ENCODE results near the gene MACROH2A2. TPM values are rescaled to one million over a fixed set of nuclear protein-coding genes. Genes with fewer than 3 reads are reported as not detected.

MACROH2A2 gene
- total RNA-seq, 1 experiment from 2014 or later: 11.3 TPM

DNA sequence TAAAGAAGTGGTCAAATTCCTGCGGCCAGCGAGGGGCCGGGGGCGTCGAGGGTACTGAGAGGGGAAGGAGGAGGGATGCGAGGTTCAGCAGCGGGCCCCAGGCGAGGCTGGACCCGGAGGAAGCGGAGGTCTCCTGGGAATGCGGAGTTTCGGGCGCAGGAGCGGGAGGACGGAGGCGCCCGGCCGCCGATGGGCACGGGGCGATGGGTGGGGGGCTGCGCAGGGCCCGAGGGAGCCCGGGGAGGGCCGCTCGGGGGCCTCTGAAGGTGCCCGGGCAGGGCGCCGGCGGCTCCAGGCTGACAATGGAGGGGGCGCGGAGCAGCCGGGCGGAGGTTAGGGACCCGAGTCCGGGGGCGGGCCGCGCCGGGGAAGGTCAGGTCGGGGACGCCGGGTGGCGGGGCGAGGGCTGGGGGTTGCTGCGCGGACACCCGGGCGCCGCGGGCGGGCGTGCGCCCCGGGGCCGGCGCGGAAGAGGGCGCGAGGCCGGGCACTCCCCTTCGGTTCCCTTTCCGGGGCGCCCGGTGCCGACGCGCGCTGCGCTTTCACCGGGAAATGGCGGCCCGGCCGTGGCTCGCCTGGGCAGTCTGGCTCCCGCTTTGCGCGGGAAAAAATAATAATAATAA lies 683 bp downstream of the MACROH2A2 start:
- Histone ChIP-seq H4K20me1 (ENCODE audit: control insufficient read depth, insufficient read depth, insufficient read length) (no peaks in the 10 kb centered on the region), H3K4ac (ENCODE audit: low read depth, low read length) (no peak overlapping the region), H3K79me1 (ENCODE audit: insufficient read depth, low read depth, low read length, poor library complexity, severe bottlenecking) (no peaks in the 10 kb centered on the region), H3T11ph (ENCODE audit: low read length) (no peak overlapping the region), H3K9ac (ENCODE audit: extremely low read depth, insufficient read length, low read length) (peak overlapping the region; percentile 2), H3K27ac (ENCODE audit: insufficient read length, low read depth, low read length) (no peak overlapping the region), H4K8ac (replicated peaks; ENCODE audit: insufficient read length, low read depth, low read length) (no peak overlapping the region), H3K9me3 (ENCODE audit: control insufficient read depth, low read depth, low read length) (no peaks in the 10 kb centered on the region), H3K4me2 (ENCODE audit: insufficient read depth, insufficient read length, low read length) (peak overlapping the region; percentile 70), H3K56ac (ENCODE audit: insufficient read length, low read depth, low read length) (no peak overlapping the region), H3K23me2 (ENCODE audit: insufficient read length, low read depth, low read length, poor library complexity, severe bottlenecking) (peaks cover 8% of the 10 kb centered on the region), H2BK20ac (ENCODE audit: low read depth, low read length, poor library complexity, severe bottlenecking) (no peak overlapping the region), H4K91ac (ENCODE audit: insufficient read length, low read depth, low read length) (no peak overlapping the region), H3K14ac (ENCODE audit: insufficient read depth, low read length) (peak overlapping the region; percentile 80), H3K23ac (ENCODE audit: insufficient read length, low read depth, low read length) (no peak overlapping the region), H2BK12ac (ENCODE audit: insufficient read length, low read depth, low read length) (no peak overlapping the region), H2AK5ac (ENCODE audit: insufficient read length, low read length) (no peak overlapping the region), H2BK5ac (ENCODE audit: insufficient read length, low read length) (no peak overlapping the region), H3K79me2 (ENCODE audit: insufficient read depth, low read length) (no peaks in the 10 kb centered on the region), H4K5ac (ENCODE audit: insufficient read length, low read depth, low read length) (no peak overlapping the region), H3K18ac (ENCODE audit: insufficient read length, low read depth, low read length) (peak overlapping the region; percentile 41), H2BK15ac (ENCODE audit: low read depth, low read length) (no peak overlapping the region), H2BK120ac (ENCODE audit: low read depth, low read length, poor library complexity, severe bottlenecking) (no peak overlapping the region), H2AFZ (ENCODE audit: low read length) (no peak overlapping the region), H3K27me3 (ENCODE audit: insufficient read depth, low read length) (peaks cover 52% of the 10 kb centered on the region), H3K4me1 (ENCODE audit: insufficient read depth, low read length) (no peaks in the 10 kb centered on the region)
- no peaks in the 10 kb centered on the region for H3K36me3 Mint-ChIP-seq (ENCODE audit: insufficient read depth in 1 of 3, low read depth in 3 of 3)
- TF ChIP-seq, protein P1, sequence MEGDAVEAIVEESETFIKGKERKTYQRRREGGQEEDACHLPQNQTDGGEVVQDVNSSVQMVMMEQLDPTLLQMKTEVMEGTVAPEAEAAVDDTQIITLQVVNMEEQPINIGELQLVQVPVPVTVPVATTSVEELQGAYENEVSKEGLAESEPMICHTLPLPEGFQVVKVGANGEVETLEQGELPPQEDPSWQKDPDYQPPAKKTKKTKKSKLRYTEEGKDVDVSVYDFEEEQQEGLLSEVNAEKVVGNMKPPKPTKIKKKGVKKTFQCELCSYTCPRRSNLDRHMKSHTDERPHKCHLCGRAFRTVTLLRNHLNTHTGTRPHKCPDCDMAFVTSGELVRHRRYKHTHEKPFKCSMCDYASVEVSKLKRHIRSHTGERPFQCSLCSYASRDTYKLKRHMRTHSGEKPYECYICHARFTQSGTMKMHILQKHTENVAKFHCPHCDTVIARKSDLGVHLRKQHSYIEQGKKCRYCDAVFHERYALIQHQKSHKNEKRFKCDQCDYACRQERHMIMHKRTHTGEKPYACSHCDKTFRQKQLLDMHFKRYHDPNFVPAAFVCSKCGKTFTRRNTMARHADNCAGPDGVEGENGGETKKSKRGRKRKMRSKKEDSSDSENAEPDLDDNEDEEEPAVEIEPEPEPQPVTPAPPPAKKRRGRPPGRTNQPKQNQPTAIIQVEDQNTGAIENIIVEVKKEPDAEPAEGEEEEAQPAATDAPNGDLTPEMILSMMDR (conservative IDR thresholded peaks at IDR 0.05): no peak
- H3K27me3 Mint-ChIP-seq (ENCODE audit: low read depth): peaks cover 98% of the 10 kb centered on the region
- peaks cover 22 to 29% of the 10 kb centered on the region in 2 experiments for H3K4me1 Mint-ChIP-seq
- peak overlapping the region; percentile 72 to 95 for H3K4me3 Mint-ChIP-seq
- peak; percentile 42 for DNase-seq
- H3K27ac Mint-ChIP-seq: peak overlapping the region in 1 of 3 experiments; percentile 88; a peak in 1 of 7 replicates
- WGBS (ENCODE audit: extremely low coverage, insufficient read length, low lambda C conversion rate): no CpG with 5 or more reads among the region's 78 CpGs
- H3K9me3 Mint-ChIP-seq: no peaks in the 10 kb centered on the region; a peak in 1 of 5 replicates

Measured in H9 (cell line).